GM19193 (cell line): ENCODE data around the gene FREM1.

Experiments used
- POLR2A ChIP-seq: IDR thresholded peaks from 4 replicates; pipeline ENCODE4 v1.6.1; 2011; ENCODE audit not compliant: insufficient read depth, insufficient read length; ENCODE audit errors: extremely low read depth

The FREM1 gene, protein sequence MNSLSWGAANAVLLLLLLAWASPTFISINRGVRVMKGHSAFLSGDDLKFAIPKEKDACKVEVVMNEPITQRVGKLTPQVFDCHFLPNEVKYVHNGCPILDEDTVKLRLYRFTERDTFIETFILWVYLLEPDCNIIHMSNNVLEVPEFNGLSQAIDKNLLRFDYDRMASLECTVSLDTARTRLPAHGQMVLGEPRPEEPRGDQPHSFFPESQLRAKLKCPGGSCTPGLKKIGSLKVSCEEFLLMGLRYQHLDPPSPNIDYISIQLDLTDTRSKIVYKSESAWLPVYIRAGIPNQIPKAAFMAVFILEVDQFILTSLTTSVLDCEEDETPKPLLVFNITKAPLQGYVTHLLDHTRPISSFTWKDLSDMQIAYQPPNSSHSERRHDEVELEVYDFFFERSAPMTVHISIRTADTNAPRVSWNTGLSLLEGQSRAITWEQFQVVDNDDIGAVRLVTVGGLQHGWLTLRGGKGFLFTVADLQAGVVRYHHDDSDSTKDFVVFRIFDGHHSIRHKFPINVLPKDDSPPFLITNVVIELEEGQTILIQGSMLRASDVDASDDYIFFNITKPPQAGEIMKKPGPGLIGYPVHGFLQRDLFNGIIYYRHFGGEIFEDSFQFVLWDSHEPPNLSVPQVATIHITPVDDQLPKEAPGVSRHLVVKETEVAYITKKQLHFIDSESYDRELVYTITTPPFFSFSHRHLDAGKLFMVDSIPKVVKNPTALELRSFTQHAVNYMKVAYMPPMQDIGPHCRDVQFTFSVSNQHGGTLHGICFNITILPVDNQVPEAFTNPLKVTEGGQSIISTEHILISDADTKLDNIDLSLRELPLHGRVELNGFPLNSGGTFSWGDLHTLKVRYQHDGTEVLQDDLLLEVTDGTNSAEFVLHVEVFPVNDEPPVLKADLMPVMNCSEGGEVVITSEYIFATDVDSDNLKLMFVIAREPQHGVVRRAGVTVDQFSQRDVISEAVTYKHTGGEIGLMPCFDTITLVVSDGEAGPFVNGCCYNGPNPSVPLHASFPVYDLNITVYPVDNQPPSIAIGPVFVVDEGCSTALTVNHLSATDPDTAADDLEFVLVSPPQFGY (N-terminal part only)

DNA sequence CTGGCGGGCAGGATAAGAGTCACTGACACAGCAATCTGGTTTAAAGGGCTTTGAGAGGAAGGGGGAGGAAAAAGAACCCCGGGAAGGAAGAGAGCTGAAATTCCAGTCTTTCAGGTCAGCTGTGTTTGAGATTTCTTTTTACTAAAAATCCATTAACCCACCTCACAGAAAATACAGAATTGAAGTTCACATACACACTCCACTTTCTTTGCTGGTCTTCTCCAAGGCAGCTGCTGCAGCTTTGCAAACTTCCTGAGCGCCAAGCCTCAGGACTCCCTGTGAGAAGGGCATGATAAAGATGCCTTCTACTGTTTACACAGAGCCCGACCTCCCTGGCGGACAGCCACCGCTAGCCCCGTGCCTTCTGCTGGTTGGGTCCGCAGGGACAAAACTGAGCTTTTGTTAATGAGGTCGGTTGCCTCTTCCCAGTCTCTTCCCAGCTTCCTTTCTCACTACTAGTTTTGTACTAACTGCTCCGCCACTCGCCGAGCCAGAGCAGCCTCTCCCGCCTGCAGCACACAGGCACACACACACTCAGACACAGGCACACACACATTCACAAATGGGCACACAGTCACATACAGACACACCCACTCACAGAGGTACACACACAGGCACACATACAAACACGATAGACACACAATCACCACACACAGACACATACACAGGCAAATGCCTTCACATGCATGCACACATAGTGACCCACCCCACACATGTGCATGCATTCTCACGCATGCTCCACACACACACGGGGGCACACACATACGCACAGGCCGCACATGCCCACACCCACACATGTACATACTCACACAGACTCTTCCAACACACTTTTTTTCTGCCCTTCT lies at the start of gene FREM1:
TSS of gene FREM1 (minus strand) at position 468 of the 845 bp plus-strand sequence. CDS start 41,451 bp downstream, outside the sequence.
- TF ChIP-seq POLR2A = no peak

DNA sequence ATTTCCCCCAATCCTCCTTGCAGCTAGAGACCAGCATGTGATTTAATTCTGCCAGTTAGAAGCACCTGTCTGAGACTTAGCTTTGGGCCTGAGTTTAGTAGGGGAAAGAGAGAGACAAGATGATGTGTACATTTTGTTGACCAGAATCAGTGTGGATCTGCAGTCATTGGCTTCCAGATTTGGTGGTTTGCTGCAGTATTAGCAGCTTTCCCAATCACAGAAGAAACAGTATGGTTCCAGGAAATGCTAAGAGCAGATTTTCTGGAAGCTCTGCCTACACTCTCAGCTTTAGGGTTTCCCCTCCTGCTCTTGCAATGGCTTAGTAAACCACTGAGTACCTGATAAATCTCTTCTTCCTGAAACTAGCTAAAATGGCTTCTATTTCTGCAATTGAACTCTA lies 48.8 kb upstream of the FREM1 start:
- TF ChIP-seq POLR2A = no peak

DNA sequence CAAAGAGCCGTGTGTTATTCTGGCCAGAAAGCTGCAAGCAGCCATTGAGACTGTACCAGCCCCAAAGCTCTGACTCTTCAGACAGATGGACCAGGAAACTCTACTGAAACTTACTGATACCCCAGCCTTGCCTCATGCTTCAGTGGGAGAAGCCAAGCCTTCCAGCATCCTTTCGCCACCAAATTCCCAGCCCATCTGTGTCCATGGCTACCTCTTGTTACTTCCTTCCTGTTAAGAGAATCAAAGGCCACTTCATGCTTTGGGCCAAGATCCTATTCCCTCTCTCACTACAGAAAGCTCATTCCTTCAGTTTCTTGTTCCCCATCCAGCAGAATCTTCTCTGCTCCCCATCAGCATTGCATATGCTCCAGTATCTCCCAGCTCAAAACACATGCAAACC lies 46.9 kb upstream of the FREM1 start:
- TF ChIP-seq POLR2A = no peak

DNA sequence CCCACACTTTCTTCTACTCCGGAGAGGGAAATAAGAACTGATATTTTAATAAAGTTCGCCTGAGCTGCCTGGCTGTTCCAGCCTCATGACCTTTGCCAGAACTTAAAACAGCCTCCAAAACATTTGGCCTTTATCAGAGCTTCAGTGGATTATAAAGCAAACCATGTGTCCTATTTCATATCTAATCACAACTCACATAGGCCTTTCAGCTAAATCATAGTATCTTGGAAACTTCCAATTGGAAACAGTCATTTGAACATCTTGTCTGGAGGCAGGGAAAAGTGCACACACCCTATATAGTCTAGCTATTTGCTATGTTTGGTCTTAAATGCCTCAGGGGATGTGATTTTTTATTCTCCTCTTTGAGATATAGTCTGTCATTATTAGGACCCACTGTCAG lies 46.0 kb upstream of the FREM1 start:
- no peak for TF ChIP-seq POLR2A

DNA sequence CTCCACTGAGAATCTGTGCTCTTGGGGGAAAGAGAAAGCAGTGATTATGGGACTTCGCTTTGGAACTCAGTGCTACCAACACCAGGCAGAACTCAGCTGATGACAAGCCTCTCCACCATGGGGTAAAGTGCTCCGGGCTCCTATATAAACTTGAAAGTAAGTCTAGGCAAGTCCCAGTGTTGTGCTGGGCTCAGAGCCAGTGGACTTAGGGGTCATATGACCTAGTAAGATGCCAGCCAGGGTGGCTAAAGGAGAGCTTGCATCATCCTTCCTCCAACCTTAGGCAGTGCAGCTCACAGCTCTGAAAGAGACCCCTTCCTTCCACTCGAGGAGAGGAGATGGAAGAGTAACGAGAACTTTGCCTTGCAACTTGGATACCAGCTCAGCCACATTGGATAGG lies 35.1 kb upstream of the FREM1 start:
- no peak for TF ChIP-seq POLR2A

DNA sequence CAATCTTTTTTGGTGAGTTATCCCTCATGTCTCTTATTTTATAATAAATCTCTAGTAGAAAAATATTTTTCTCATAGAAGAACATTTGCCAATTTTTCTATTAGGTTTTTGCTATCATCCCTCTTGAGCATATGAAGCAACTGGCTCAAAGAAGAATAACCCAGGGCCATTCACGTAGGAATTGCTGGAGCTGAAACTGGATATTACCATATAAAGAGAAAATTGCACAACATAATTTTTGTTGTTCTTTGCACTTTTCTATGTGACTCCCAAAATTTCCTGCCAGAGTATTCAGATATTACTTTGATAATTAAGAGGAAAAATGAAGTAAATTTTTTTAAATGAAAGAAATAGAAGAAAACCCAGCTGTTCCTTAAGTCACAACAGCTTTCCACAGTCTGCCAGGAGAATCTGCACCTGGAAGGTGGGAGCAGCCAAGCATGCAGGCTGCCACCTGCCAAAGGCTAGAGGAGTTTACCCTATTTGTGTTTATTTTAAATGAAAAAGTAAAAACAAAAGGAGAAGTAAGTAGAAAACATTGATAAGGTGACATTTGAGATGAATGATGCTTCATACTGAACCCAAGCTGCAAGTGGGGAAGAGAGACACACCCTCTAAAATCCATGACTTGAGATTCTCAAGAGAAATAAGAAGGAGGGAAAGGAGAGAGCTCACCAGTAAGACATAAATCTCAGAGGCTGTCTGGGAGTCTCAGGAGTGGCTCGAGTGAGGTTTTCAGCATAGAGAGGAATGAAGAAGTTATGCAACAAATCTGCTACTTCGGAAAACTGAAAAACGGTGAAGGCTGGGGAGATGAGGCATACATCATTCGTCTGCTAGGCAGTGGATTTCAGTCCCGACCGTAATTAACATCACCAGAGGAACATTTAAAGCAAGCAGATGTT lies 31.5 kb upstream of the FREM1 start:
- no peak for TF ChIP-seq POLR2A

DNA sequence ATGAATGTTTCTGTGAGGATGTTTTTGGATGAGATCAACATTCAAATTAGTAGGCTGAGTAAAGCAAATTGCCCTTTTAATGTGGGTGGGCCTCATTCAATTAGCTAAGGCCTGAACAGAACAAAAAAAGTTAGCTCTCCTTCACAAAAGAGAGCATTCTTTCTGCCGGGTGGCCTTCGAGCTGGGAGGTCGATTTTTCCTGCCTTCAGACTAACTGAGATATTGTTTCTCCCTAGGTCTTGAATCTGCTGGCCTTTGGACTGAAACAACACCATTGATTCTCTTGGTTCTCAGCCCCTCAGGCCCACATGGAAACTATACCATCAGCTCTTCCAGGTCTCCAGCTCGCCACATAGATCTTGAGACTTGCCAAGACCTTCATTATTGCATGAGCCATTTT lies 29.1 kb upstream of the FREM1 start:
- TF ChIP-seq POLR2A = no peak

DNA sequence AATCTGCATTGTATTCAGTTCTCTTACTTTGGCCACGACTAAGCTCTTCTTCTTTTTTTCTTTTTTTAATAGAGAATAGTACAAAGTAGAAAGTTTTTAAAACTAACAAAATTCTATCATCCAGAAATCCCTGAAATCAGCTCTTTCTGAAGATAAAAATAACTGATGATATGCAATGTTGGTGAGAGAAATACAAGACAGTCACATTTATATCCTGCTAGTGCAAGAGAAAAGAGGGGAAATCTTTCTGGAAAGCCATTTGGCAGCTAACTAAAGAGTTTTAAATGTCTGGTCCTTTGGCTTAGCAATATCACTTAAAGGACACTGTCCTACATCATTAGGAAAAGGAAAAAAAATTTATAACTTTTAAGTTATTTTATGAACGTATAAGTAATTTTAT lies 27.0 kb upstream of the FREM1 start:
- TF ChIP-seq POLR2A = no peak

DNA sequence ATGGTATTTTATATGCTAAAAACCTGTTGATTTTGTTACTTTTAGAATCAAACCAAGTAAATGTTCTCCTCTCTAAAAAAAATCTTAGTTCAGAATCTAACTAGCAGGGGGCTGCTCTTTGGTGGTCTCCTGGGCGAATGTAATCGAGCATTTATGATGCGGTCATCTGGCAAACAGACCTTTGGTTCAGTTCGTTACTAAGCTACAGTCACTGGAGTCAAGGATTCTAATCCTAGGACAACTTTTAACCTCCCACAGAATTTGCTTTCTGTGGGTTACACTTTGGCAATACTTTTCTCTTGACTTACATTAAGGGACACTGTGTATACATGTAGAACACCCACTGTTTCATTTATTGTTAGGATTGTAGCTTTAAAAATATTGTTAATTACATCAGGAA lies 26.3 kb upstream of the FREM1 start:
- TF ChIP-seq POLR2A = no peak

DNA sequence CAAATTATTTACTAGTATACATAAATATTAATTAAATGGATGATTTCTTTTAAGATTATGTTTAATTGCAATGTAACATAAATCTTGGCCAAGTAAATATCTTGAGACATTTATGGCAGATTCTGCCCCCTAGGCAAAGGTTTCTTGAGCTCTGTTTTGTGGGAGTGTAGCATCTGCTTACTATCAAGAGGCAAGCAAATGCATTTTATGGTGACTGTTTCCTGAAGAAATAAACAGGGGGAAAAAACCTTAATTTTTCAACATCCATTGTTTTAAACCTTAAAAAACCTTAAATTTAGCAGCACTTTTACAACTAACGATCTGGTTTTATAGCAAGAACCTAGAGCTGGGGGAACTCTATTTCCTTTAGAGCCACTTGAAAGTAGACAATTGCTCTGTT lies 25.7 kb upstream of the FREM1 start:
- TF ChIP-seq POLR2A = no peak

DNA sequence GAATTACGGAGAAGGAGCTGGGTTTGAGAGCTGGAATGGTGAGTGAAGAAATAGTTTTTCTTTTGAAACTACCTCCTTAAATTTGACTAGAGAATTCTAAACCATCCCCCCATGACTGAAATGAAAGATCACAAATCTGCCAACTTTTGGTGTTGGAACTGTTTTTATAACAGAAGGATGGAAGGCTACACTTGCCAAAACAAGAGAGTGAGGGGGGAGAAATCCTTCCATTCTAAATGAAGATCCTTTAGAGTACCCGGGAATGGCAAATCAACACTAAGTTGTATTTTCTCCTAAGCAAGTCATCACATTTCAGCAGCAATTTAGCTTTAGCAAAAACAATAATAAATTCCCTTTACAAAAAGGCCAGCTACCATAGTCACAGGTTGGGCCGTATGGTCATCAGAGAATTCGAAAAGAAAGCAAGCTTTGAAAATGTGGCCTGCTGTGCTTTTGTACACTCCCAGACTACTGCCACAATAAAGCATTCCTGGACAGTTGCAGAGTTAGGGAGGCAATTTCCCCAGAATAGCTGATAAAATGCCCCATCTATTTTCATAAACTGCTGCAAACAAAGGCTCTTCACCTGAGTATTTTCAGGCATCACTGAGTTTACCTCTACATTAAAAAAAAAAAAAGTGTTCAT lies 25.0 kb upstream of the FREM1 start:
- TF ChIP-seq POLR2A = no peak

DNA sequence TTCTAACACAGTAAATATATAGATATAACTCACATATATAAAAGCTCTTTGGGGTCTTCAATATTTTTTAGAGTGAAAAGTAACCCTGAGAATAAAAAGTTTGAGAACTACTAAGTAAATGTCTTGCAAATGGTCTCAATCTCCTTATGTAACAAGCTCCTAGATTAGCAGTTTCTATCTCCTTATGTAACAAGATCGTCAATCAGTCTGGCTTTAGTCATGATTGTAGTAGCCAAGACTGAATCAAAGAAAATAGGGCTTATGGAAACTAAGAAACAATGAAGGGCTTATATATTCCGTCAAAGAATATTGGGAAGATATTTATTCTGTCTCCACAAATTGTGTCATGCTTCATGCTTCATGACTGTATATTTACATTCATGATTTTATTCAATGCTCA lies 22.4 kb upstream of the FREM1 start:
- no peak for TF ChIP-seq POLR2A

DNA sequence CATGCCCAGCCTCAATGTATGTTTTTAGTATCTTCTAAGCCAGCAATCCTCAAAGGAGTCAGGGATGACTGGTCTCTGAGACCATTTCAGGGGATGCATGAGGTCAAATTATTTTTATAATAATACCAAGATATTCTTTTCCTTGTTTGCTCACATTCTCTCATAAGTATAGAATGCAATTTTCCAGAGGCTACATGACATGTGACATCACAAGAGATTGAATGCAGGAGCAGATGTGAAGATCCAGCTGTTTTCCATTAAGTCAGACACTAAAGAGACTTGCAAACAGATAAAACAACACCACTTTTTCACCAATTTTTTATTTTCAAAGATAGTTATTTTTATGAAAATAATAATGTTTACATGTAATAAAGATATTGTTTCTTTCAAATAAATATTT lies 22.0 kb upstream of the FREM1 start:
- no peak for TF ChIP-seq POLR2A
